Panc1 (cell line): Measurements from ENCODE around the gene KLHDC8A. TPM values are rescaled to one million over a fixed set of nuclear protein-coding genes. Genes with fewer than 3 reads are reported as not detected.
"Not testable (repeated sequence)": the region's sequence is repeated elsewhere in the genome, so short reads cannot be mapped to it uniquely, and the experiment has no call there.

Experiments used
- ATAC-seq: fragments of 200-7000 bp; cut with Tn5 transposase; 2 replicates; pipeline ENCODE4 v1.9.1; 2020; ENCODE audit warnings: mild to moderate bottlenecking, moderate library complexity
- Bru-seq: library from RNA; stranded (reverse); fragments of 400-500 nt; gene quantifications from one replicate; lab custom pipeline; 2021; lab: Mats Ljungman, UMichigan
- BruChase-seq, 2 experiments: library from RNA; stranded (reverse); fragments of 400-500 nt; gene quantifications; one replicate each; lab custom pipeline; 2021; lab: Mats Ljungman, UMichigan
- BruUV-seq: library from RNA; stranded (reverse); fragments of 400-500 nt; replicated peaks from 2 replicates; lab custom pipeline; 2021; lab: Mats Ljungman, UMichigan
- CTCF ChIA-PET: fragments of 300-600 bp; sonication (Branson Sonifier 250); formaldehyde crosslinking; loops from one replicate; lab custom pipeline; 2022; ENCODE audit warnings: antibody characterized with exemption; lab: Charles Lee
- POLR2A ChIA-PET: fragments of 300-600 bp; sonication (Branson Sonifier 250); formaldehyde crosslinking; loops from one replicate; lab custom pipeline; 2022; ENCODE audit warnings: antibody characterized with exemption; lab: Charles Lee
- DNase-seq: peaks from one replicate; pipeline ENCODE4 v3.0.0-alpha.2; 2010; ENCODE audit warnings: low read depth, low spot score
- H3K27ac ChIP-seq: 2 replicates; pipeline ENCODE4 v1.5.1; 2011; ENCODE audit warnings: mild to moderate bottlenecking, low read length, inconsistent platforms
- H3K27me3 ChIP-seq: fragments of 200-500 bp; sonication (Bioruptor generic); 2 replicates; pipeline ENCODE4 v1.6.0; 2014; ENCODE audit warnings: low read length, inconsistent platforms; ENCODE audit not compliant: control insufficient read depth, insufficient read depth
- H3K36me3 ChIP-seq: fragments of 200-500 bp; sonication (Bioruptor generic); 2 replicates; pipeline ENCODE4 v1.5.1; 2014; ENCODE audit warnings: inconsistent platforms, mild to moderate bottlenecking, low read length, moderate library complexity; ENCODE audit not compliant: control insufficient read depth, insufficient read depth
- H3K4me1 ChIP-seq: 2 replicates; pipeline ENCODE4 v1.5.1; 2011; ENCODE audit warnings: inconsistent platforms, mild to moderate bottlenecking, low read length, moderate library complexity; ENCODE audit not compliant: control insufficient read depth, insufficient read depth
- H3K4me3 ChIP-seq, 2 experiments: 2 replicates each; pipeline ENCODE4 v1.5.1; 2011 to 2012; ENCODE audit warnings: low read depth in 2 of 2, low read length in 2 of 2, mild to moderate bottlenecking in 2 of 2, inconsistent platforms in 1 of 2, moderate library complexity in 1 of 2
- H3K9me3 ChIP-seq: fragments of 200-500 bp; sonication (Bioruptor generic); 2 replicates; pipeline ENCODE4 v1.5.1; 2014; ENCODE audit warnings: low read depth, mild to moderate bottlenecking, inconsistent platforms, low read length, moderate library complexity; ENCODE audit not compliant: control insufficient read depth, insufficient read depth
- in situ Hi-C: cut with HindIII; loops from 2 replicates; pipeline ENCODE4 v1.10.0; 2016; ENCODE audit warnings: low sequenced_read_pairs, low pct_unique_long_range_greater_than_20kb
- intact Hi-C: fragments of 100-400 bp; cut with micrococcal nuclease; formaldehyde crosslinking; loops from one replicate; pipeline ENCODE4 v1.10.0; 2022; ENCODE audit not compliant: unreplicated experiment
- long read RNA-seq: library from polyadenylated mRNA; unstranded; transcript quantifications from one replicate; pipeline ENCODE4 v2.0.0, GENCODE V29; 2021; ENCODE audit not compliant: unreplicated experiment
- polyA plus RNA-seq: library from polyadenylated mRNA; unstranded; fragments of >200 nt; gene quantifications from one replicate; pipeline ENCODE4 v1.2.1, GENCODE V29; 2012; ENCODE audit warnings: missing spikeins; ENCODE audit not compliant: insufficient read length
- total RNA-seq: library from RNA; stranded (reverse); gene quantifications from one replicate; pipeline ENCODE4 v1.2.1, GENCODE V29; 2021; ENCODE audit not compliant: unreplicated experiment
- TF ChIP-seq, protein P1 (sequence below): fragments of 450-650 bp; IDR thresholded peaks from 2 replicates; pipeline ENCODE4 v1.5.1; 2017; ENCODE audit warnings: mild to moderate bottlenecking
- TF ChIP-seq, protein P2 (sequence below), 2 experiments: IDR thresholded peaks; 2 replicates each; pipeline ENCODE4 v1.6.1; 2011 to 2012; ENCODE audit warnings: low read depth in 2 of 2, control low read depth in 1 of 2, low read length in 1 of 2, mild to moderate bottlenecking in 1 of 2, moderate library complexity in 1 of 2; ENCODE audit not compliant: insufficient read depth in 1 of 2

The KLHDC8A gene, protein sequence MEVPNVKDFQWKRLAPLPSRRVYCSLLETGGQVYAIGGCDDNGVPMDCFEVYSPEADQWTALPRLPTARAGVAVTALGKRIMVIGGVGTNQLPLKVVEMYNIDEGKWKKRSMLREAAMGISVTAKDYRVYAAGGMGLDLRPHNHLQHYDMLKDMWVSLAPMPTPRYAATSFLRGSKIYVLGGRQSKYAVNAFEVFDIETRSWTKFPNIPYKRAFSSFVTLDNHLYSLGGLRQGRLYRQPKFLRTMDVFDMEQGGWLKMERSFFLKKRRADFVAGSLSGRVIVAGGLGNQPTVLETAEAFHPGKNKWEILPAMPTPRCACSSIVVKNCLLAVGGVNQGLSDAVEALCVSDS
- 0.31 TPM for total RNA-seq
- polyA plus RNA-seq = not detected
- Bru-seq, nascent RNA = not detected
- not detected for BruChase-seq, experiment 1, labeled RNA remaining after a 2-hour chase
- not detected for BruChase-seq, experiment 2, labeled RNA remaining after a 6-hour chase
- long read RNA-seq = 0 reads

DNA sequence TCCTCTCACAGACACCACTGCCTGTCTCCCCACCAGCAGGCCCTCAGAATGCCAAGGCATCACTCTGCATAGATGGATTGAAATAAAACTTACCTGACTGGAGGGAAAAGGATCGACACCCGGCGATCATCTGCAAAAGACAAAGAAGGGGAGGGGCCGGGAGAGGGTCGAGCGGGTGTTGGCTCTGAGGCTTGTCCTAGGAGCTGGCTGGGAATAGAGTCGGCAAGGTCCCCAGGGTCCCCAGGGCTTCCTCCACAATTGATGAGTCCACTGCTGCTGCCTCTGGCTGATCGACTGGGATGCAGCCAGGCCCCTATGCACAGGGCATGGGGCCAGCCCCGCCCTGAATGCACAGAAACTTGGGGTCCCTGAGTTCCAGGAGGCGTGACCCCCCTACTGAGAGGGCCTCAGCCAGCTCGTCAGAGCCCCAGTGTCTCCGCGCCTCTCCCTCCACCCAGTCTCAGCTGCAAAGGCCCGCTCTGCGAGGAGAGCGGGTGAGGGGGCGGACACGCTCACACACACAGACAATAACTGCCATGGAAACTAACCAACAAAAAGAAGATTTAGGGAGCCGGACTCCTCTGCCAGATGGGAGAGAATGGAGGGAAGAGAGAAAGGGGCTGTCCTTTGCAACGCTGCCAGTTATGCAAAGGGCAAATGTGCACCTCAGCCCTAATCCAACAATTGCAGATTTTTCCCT lies at the start of gene KLHDC8A:
TSS of gene KLHDC8A (minus strand) at position 483 of the 700 bp plus-strand sequence. CDS start 13,318 bp downstream, outside the sequence.
- BruUV-seq = no TSS peak
- H3K27me3 ChIP-seq = peaks cover 6% of the 10 kb centered on the region; the same call in 1 of the 2 replicates
- H3K36me3 ChIP-seq = no peaks in the 10 kb centered on the region
- intact Hi-C loops = no loop called here
- in situ Hi-C loops = no loop called here
- DNase-seq (no peak), ATAC-seq (no peak)
- no peak within 1 kb of the TSS for H3K4me3 ChIP-seq
- H3K9me3 ChIP-seq = no peaks in the 10 kb centered on the region
- CTCF ChIA-PET = no interaction called here
- TF ChIP-seq, protein P1, sequence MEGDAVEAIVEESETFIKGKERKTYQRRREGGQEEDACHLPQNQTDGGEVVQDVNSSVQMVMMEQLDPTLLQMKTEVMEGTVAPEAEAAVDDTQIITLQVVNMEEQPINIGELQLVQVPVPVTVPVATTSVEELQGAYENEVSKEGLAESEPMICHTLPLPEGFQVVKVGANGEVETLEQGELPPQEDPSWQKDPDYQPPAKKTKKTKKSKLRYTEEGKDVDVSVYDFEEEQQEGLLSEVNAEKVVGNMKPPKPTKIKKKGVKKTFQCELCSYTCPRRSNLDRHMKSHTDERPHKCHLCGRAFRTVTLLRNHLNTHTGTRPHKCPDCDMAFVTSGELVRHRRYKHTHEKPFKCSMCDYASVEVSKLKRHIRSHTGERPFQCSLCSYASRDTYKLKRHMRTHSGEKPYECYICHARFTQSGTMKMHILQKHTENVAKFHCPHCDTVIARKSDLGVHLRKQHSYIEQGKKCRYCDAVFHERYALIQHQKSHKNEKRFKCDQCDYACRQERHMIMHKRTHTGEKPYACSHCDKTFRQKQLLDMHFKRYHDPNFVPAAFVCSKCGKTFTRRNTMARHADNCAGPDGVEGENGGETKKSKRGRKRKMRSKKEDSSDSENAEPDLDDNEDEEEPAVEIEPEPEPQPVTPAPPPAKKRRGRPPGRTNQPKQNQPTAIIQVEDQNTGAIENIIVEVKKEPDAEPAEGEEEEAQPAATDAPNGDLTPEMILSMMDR = no peak
- TF ChIP-seq, protein P2, sequence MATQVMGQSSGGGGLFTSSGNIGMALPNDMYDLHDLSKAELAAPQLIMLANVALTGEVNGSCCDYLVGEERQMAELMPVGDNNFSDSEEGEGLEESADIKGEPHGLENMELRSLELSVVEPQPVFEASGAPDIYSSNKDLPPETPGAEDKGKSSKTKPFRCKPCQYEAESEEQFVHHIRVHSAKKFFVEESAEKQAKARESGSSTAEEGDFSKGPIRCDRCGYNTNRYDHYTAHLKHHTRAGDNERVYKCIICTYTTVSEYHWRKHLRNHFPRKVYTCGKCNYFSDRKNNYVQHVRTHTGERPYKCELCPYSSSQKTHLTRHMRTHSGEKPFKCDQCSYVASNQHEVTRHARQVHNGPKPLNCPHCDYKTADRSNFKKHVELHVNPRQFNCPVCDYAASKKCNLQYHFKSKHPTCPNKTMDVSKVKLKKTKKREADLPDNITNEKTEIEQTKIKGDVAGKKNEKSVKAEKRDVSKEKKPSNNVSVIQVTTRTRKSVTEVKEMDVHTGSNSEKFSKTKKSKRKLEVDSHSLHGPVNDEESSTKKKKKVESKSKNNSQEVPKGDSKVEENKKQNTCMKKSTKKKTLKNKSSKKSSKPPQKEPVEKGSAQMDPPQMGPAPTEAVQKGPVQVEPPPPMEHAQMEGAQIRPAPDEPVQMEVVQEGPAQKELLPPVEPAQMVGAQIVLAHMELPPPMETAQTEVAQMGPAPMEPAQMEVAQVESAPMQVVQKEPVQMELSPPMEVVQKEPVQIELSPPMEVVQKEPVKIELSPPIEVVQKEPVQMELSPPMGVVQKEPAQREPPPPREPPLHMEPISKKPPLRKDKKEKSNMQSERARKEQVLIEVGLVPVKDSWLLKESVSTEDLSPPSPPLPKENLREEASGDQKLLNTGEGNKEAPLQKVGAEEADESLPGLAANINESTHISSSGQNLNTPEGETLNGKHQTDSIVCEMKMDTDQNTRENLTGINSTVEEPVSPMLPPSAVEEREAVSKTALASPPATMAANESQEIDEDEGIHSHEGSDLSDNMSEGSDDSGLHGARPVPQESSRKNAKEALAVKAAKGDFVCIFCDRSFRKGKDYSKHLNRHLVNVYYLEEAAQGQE (IDR thresholded peaks at IDR 0.05; ENCODE audit: insufficient read depth in 1 of 2, low read depth in 2 of 2, low read length in 1 of 2) = no peak
- no peak within 1 kb of the TSS for H3K27ac ChIP-seq
- POLR2A ChIA-PET = no interaction called here
- H3K4me1 ChIP-seq = no peaks in the 10 kb centered on the region

DNA sequence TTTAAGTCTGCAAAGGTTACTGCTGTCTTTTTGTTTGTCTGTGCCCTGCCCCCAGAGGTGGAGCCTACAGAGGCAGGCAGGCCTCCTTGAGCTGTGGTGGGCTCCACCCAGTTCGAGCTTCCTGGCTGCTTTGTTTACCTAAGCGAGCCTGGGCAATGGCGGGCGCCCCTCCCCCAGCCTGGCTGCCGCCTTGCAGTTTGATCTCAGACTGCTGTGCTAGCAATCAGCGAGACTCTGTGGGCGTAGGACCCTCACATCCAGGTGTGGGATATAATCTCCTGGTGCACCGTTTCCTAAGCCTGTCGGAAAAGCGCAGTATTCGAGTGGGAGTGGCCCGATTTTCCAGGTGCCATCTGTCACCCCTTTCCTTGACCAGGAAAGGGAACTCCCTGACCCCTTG lies 49.5 kb upstream of the KLHDC8A start:
- BruUV-seq, CTCF ChIA-PET, H3K36me3 ChIP-seq, in situ Hi-C loops, H3K9me3 ChIP-seq, H3K4me1 ChIP-seq, ATAC-seq, H3K27me3 ChIP-seq, POLR2A ChIA-PET, H3K27ac ChIP-seq, DNase-seq, H3K4me3 ChIP-seq, intact Hi-C loops: not testable (repeated sequence)

DNA sequence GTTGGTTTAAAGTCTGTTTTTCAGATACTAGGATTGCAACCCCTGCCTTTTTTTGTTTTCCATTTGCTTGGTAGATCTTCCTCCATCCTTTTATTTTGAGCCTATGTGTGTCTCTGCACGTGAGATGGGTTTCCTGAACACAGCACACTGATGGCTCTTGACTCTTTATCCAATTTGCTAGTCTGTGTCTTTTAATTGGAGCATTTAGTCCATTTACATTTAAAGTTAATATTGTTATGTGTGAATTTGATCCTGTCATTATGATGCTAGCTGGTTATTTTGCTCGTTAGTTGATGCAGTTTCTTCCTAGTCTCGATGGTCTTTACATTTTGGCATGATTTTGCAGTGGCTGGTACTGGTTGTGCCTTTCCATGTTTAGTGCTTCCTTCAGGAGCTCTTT lies 47.8 kb upstream of the KLHDC8A start:
- BruUV-seq, H3K36me3 ChIP-seq, H3K4me1 ChIP-seq, H3K27ac ChIP-seq, intact Hi-C loops, H3K27me3 ChIP-seq, POLR2A ChIA-PET, DNase-seq, in situ Hi-C loops, CTCF ChIA-PET, H3K4me3 ChIP-seq, ATAC-seq, H3K9me3 ChIP-seq: not testable (repeated sequence)
